ENCODE measurements around the gene GOLGA1.

DNA sequence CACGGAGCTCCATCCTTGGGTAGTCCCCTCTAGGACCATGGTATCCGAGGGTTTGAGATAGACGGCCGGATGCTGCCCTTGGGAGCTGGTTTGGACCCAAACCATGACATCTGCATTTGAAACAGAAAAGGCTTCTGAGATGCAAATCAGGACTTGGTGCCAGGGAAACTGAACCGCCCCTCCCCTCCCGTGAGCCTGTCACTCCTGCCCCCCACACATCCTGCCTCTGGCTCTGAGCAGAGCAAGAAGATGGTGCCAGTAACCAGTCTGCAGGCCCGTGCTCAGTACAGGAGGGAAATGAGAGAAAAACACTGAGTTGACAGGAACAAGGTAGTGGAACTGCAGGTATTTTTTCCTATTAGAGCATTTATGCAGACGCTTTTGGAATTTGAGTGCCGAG lies 60.4 kb downstream of the GOLGA1 start:
- no peak for TF ChIP-seq POLR2A (IDR thresholded peaks at IDR 0.05; ENCODE audit: low read depth, low read length)
- TF ChIP-seq TAF1 (IDR thresholded peaks at IDR 0.05; ENCODE audit: borderline replicate concordance, low read depth, low read length), result no peak

Measured in GM12892 (cell line).